ENCODE results near the gene MTA3. TPM values are rescaled to one million over a fixed set of nuclear protein-coding genes. Genes with fewer than 3 reads are reported as not detected.

Gene MTA3
- total and polyA plus RNA-seq, 9 of the 15 experiments (the other 6 are each of a cell fraction or from before 2014, with no cell fraction given) = 12.4 to 39.6 (median 23.5) TPM

DNA sequence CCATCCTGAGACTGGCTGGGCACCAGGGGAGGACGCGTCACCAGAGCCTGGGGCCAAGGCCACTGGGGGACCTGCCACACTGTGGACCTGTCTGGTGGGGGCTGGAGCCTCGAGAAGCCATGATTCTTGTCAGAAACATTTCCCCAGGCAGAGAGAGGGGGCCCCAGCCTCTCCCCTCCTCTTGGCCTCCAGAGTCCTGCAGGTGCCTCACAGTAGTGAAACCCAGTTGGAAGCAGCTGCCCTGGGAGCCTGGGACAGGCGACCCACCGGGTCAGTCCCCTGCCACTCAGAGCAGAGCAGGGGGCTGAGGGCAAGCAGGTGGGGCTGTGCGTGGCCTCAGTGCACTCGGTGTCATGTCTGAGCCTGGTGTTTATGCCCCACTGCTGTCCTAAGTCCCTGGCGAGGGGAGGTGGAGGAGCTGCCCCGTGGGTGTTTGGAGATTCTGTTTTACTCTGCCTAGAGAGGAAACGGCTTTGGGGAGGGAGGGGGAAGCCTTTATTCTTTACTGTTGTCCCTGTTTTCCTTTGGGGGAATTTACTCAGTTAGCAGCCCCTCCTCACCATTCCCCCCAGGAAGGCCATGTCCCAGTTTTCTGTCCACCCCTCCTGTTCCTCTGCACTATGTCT lies 187.8 kb downstream of the MTA3 start:
- H3K9me1 ChIP-seq (ENCODE audit: control insufficient read depth, insufficient read depth, low read length) = no peaks in the 10 kb centered on the region
- ChIA-PET CTCF (ENCODE audit: low intra/inter-chr PET ratio) (no interaction called here), POLR2A (no interaction called here)
- no peaks in the 10 kb centered on the region for H3K9me3 ChIP-seq (replicated peaks; ENCODE audit: control insufficient read depth, insufficient read depth, low read depth, low read length)
- no peak overlapping the region for H3K4me3 ChIP-seq
- no peak for ATAC-seq
- intact Hi-C loops (cut with micrococcal nuclease) (no loop called here), in situ Hi-C loops (cut with MboI) (no loop called here)
- H3K27me3 ChIP-seq (ENCODE audit: control insufficient read depth in 2 of 2, insufficient read depth in 2 of 2, low read length in 2 of 2) = peaks cover 14 to 58% of the 10 kb centered on the region in 2 experiments
- 0 out of 4 replicates have a peak overlapping the region, but pooled peaks of 1 of the 2 experiments have one; percentile 7 for H3K9ac ChIP-seq (ENCODE audit: insufficient read depth in 1 of 2, low read depth in 2 of 2, low read length in 2 of 2)
- no peak overlapping the region for H3K27ac ChIP-seq (ENCODE audit: extremely low read depth, low read depth, low read length)
- H4K20me1 ChIP-seq (replicated peaks; ENCODE audit: control insufficient read depth, insufficient read depth, low read length) = peaks cover 8% of the 10 kb centered on the region
- peak in 2 of 4 experiments; percentile 5 for DNase-seq (ENCODE audit: extremely low read depth in 1 of 4, low spot score in 3 of 4)
- H3K36me3 ChIP-seq (ENCODE audit: control insufficient read depth, insufficient read depth, low read length) = no peaks in the 10 kb centered on the region
- peaks cover 0 to 9% of the 10 kb centered on the region in 2 experiments; a peak in 2 of 5 replicates for H3K4me1 ChIP-seq (replicated peaks in 1 of 2; ENCODE audit: control insufficient read depth in 2 of 2, insufficient read depth in 2 of 2, low read length in 2 of 2)
- FAIRE-seq = no peak
- 3% methylated on average over 10 of the region's 10 CpGs for WGBS (ENCODE audit: insufficient coverage, low coverage, missing lambda C conversion rate)
- H3K4me2 ChIP-seq (ENCODE audit: insufficient read depth, low read length) = no peak overlapping the region
- H2AFZ ChIP-seq (ENCODE audit: low read depth, low read length) = no peak overlapping the region
- no peak for TF ChIP-seq ZBTB1 (CRISPR knock-in tag; IDR thresholded peaks at IDR 0.05; ENCODE audit: borderline replicate concordance, low read depth)
- no peak for TF ChIP-seq MIER1 (IDR thresholded peaks at IDR 0.05; ENCODE audit: low read depth)
- no peak for TF ChIP-seq ZNF707 (CRISPR knock-in tag; conservative IDR thresholded peaks at IDR 0.05)
- TF ChIP-seq NCOR1 (IDR thresholded peaks at IDR 0.05) = no peak
- TF ChIP-seq ZNF79 (CRISPR knock-in tag; IDR thresholded peaks at IDR 0.05; ENCODE audit: low read depth) = no peak
- no peak for TF ChIP-seq ATF7 (IDR thresholded peaks at IDR 0.05)
- TF ChIP-seq SAFB (IDR thresholded peaks at IDR 0.05; ENCODE audit: borderline replicate concordance, low read depth, low read length) = no peak
- H3K79me2 ChIP-seq (ENCODE audit: control insufficient read depth, insufficient read depth, low read length) = no peaks in the 10 kb centered on the region
- no TSS peak for BruUV-seq (replicated peaks)

Data from K562 (cell line).